HEK293 (cell line): Measurements from ENCODE around the gene CHERP.

Source experiments
- CTCF ChIA-PET: fragments of 350-600 bp; formaldehyde crosslinking; extraction: SDS; loops from one replicate; lab custom pipeline; 2021; ENCODE audit warnings: antibody characterized with exemption; lab: Yijun Ruan, JAX
- POLR2A ChIA-PET: fragments of 300-600 bp; formaldehyde crosslinking; extraction: SDS; loops from one replicate; lab custom pipeline; 2020; ENCODE audit warnings: antibody characterized with exemption, inconsistent platforms; lab: Yijun Ruan, JAX
- H3K27ac ChIP-seq: fragments of 200-500 bp; sonication (Bioruptor generic); 2 replicates; pipeline ENCODE4 v1.5.1; 2014; ENCODE audit warnings: low read depth, low read length, control low read depth, inconsistent platforms; ENCODE audit errors: extremely low read depth
- H3K36me3 ChIP-seq, 2 experiments: fragments of 200-500 bp in 1 of 2; sonication (Bioruptor generic) in 1 of 2; 1 replicate in 1 of 2; 2 replicates in 1 of 2; pipeline ENCODE4 v1.5.1; 2014 to 2017; ENCODE audit warnings: inconsistent platforms in 2 of 2, low read length in 2 of 2; ENCODE audit not compliant: control insufficient read depth in 2 of 2, insufficient read depth in 1 of 2
- H3K4me1 ChIP-seq: fragments of 200-500 bp; sonication (Bioruptor generic); 2 replicates; pipeline ENCODE4 v1.5.1; 2014; ENCODE audit warnings: mild to moderate bottlenecking, low read length, inconsistent platforms; ENCODE audit not compliant: control insufficient read depth, insufficient read depth
- H3K4me3 ChIP-seq: 2 replicates; pipeline ENCODE4 v1.5.1; 2011; ENCODE audit warnings: low read depth, mild to moderate bottlenecking, control low read depth, low read length, moderate library complexity
- H3K9me3 ChIP-seq: fragments of 200-500 bp; sonication (Bioruptor generic); 2 replicates; pipeline ENCODE4 v1.5.1; 2014; ENCODE audit warnings: low read depth, low read length, inconsistent platforms; ENCODE audit not compliant: control insufficient read depth, insufficient read depth
- HOXD13 ChIP-seq: sonication (generic); formaldehyde crosslinking; IDR thresholded peaks from 2 replicates; pipeline ENCODE4 v1.8.0; 2022; ENCODE audit warnings: missing genetic modification reagents, borderline replicate concordance
- KLF9 ChIP-seq: fragments of 450-650 bp; formaldehyde crosslinking; IDR thresholded peaks from 2 replicates; pipeline ENCODE4 v1.5.1; 2016; ENCODE audit warnings: missing biosample characterization, missing genetic modification characterization, low read depth
- PRDM6 ChIP-seq: fragments of 450-650 bp; formaldehyde crosslinking; IDR thresholded peaks from 2 replicates; pipeline ENCODE4 v1.5.1; 2017; ENCODE audit warnings: missing biosample characterization, missing genetic modification characterization
- SCRT2 ChIP-seq: fragments of 450-650 bp; formaldehyde crosslinking; IDR thresholded peaks from 2 replicates; pipeline ENCODE4 v1.5.1; 2016; ENCODE audit warnings: missing biosample characterization, missing genetic modification characterization
- SP2 ChIP-seq: fragments of 450-650 bp; formaldehyde crosslinking; IDR thresholded peaks from 2 replicates; pipeline ENCODE4 v1.5.1; 2016; ENCODE audit warnings: missing biosample characterization, missing genetic modification characterization
- ZBTB20 ChIP-seq: fragments of 450-650 bp; formaldehyde crosslinking; IDR thresholded peaks from 2 replicates; pipeline ENCODE4 v1.5.1; 2016; ENCODE audit warnings: missing biosample characterization, missing genetic modification characterization
- ZBTB6 ChIP-seq: fragments of 450-650 bp; formaldehyde crosslinking; IDR thresholded peaks from 2 replicates; pipeline ENCODE4 v1.5.1; 2017; ENCODE audit warnings: missing biosample characterization, missing genetic modification characterization
- ZNF112 ChIP-seq: fragments of 450-650 bp; formaldehyde crosslinking; IDR thresholded peaks from 2 replicates; pipeline ENCODE4 v1.5.0; 2017; ENCODE audit warnings: missing biosample characterization, missing genetic modification characterization
- ZNF184 ChIP-seq: fragments of 450-650 bp; IDR thresholded peaks from 2 replicates; pipeline ENCODE4 v1.5.1; 2018; ENCODE audit warnings: missing biosample characterization, mild to moderate bottlenecking, missing genetic modification characterization
- ZNF202 ChIP-seq: fragments of 450-650 bp; formaldehyde crosslinking; IDR thresholded peaks from 2 replicates; pipeline ENCODE4 v1.5.1; 2016; ENCODE audit warnings: missing biosample characterization, missing genetic modification characterization, borderline replicate concordance
- ZNF266 ChIP-seq: fragments of 450-650 bp; formaldehyde crosslinking; IDR thresholded peaks from 2 replicates; pipeline ENCODE4 v1.5.1; 2016; ENCODE audit warnings: missing biosample characterization, missing genetic modification characterization, low read depth
- ZNF274 ChIP-seq, 2 experiments: fragments of 200-500 bp in 1 of 2; fragments of 450-650 bp in 1 of 2; sonication (Bioruptor generic) in 1 of 2; formaldehyde crosslinking in 1 of 2; IDR thresholded peaks; 2 replicates each; pipeline versions ENCODE4 v1.5.1 to v1.6.1; 2014 to 2016; ENCODE audit warnings: borderline replicate concordance in 1 of 2, inconsistent platforms in 1 of 2, low read length in 1 of 2, missing biosample characterization in 1 of 2, missing genetic modification characterization in 1 of 2
- ZNF426 ChIP-seq: fragments of 450-650 bp; formaldehyde crosslinking; IDR thresholded peaks from 2 replicates; pipeline ENCODE4 v1.5.1; 2017; ENCODE audit warnings: missing biosample characterization, missing genetic modification characterization, mild to moderate bottlenecking, inconsistent platforms, moderate library complexity
- ZNF521 ChIP-seq: fragments of 450-650 bp; formaldehyde crosslinking; IDR thresholded peaks from 2 replicates; pipeline ENCODE4 v1.5.1; 2017; ENCODE audit warnings: missing biosample characterization, mild to moderate bottlenecking, missing genetic modification characterization
- ZNF621 ChIP-seq: fragments of 450-650 bp; formaldehyde crosslinking; IDR thresholded peaks from 2 replicates; pipeline ENCODE4 v1.5.1; 2017; ENCODE audit warnings: missing biosample characterization, missing genetic modification characterization
- ZNF658 ChIP-seq: fragments of 450-650 bp; formaldehyde crosslinking; IDR thresholded peaks from 2 replicates; pipeline ENCODE4; 2016; ENCODE audit warnings: missing biosample characterization, missing genetic modification characterization
- TF ChIP-seq, protein P1 (sequence below): fragments of 450-650 bp; formaldehyde crosslinking; conservative IDR thresholded peaks from 2 replicates; pipeline ENCODE4 v1.5.1; 2016; ENCODE audit warnings: low read depth, missing biosample characterization, missing genetic modification characterization
- TF ChIP-seq, protein P2 (sequence below): fragments of 450-650 bp; formaldehyde crosslinking; IDR thresholded peaks from 2 replicates; pipeline ENCODE4 v1.5.1; 2016; ENCODE audit warnings: missing biosample characterization, missing genetic modification characterization
- TF ChIP-seq, protein P3 (sequence below): fragments of 450-650 bp; IDR thresholded peaks from 2 replicates; pipeline ENCODE4 v1.5.1; 2018; ENCODE audit warnings: missing biosample characterization, missing genetic modification characterization

Gene CHERP

GRCh38 chr19:16497837-16498236, 44.4 kb downstream of the CHERP start:
- H3K27ac ChIP-seq: no peak overlapping the region
- no peaks in the 10 kb centered on the region for H3K4me1 ChIP-seq
- no peak overlapping the region for H3K4me3 ChIP-seq
- TF ChIP-seq ZNF658 (no peak), ZNF112 (tag by site-specific recombination) (no peak), ZNF202 (tag by site-specific recombination) (no peak), ZNF621 (tag by site-specific recombination) (no peak), ZNF521 (tag by site-specific recombination) (no peak), KLF9 (tag by site-specific recombination) (no peak), ZNF274 (IDR thresholded peaks at IDR 0.05; ENCODE audit: low read length) (no peak), ZNF274 (tag by site-specific recombination; IDR thresholded peaks at IDR 0.05; ENCODE audit: borderline replicate concordance) (no peak), ZNF266 (tag by site-specific recombination) (no peak), ZNF184 (tag by site-specific recombination) (no peak), SP2 (tag by site-specific recombination) (no peak), ZBTB20 (no peak), HOXD13 (no peak), PRDM6 (tag by site-specific recombination) (no peak), ZBTB6 (no peak), SCRT2 (tag by site-specific recombination) (no peak), ZNF426 (tag by site-specific recombination) (no peak)
- TF ChIP-seq, protein P1, sequence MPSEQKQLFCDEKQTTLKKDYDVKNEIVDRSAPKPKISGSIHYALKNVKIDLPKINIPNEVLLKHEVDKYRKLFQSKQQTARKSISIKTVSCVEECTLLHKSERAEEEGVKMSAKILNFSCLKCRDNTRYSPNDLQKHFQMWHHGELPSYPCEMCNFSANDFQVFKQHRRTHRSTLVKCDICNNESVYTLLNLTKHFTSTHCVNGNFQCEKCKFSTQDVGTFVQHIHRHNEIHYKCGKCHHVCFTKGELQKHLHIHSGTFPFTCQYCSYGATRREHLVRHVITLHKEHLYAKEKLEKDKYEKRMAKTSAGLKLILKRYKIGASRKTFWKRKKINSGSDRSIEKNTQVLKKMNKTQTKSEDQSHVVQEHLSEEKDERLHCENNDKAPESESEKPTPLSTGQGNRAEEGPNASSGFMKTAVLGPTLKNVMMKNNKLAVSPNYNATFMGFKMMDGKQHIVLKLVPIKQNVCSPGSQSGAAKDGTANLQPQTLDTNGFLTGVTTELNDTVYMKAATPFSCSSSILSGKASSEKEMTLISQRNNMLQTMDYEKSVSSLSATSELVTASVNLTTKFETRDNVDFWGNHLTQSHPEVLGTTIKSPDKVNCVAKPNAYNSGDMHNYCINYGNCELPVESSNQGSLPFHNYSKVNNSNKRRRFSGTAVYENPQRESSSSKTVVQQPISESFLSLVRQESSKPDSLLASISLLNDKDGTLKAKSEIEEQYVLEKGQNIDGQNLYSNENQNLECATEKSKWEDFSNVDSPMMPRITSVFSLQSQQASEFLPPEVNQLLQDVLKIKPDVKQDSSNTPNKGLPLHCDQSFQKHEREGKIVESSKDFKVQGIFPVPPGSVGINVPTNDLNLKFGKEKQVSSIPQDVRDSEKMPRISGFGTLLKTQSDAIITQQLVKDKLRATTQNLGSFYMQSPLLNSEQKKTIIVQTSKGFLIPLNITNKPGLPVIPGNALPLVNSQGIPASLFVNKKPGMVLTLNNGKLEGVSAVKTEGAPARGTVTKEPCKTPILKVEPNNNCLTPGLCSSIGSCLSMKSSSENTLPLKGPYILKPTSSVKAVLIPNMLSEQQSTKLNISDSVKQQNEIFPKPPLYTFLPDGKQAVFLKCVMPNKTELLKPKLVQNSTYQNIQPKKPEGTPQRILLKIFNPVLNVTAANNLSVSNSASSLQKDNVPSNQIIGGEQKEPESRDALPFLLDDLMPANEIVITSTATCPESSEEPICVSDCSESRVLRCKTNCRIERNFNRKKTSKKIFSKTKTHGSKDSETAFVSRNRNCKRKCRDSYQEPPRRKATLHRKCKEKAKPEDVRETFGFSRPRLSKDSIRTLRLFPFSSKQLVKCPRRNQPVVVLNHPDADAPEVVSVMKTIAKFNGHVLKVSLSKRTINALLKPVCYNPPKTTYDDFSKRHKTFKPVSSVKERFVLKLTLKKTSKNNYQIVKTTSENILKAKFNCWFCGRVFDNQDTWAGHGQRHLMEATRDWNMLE (tag by site-specific recombination): no peak
- TF ChIP-seq, protein P2, sequence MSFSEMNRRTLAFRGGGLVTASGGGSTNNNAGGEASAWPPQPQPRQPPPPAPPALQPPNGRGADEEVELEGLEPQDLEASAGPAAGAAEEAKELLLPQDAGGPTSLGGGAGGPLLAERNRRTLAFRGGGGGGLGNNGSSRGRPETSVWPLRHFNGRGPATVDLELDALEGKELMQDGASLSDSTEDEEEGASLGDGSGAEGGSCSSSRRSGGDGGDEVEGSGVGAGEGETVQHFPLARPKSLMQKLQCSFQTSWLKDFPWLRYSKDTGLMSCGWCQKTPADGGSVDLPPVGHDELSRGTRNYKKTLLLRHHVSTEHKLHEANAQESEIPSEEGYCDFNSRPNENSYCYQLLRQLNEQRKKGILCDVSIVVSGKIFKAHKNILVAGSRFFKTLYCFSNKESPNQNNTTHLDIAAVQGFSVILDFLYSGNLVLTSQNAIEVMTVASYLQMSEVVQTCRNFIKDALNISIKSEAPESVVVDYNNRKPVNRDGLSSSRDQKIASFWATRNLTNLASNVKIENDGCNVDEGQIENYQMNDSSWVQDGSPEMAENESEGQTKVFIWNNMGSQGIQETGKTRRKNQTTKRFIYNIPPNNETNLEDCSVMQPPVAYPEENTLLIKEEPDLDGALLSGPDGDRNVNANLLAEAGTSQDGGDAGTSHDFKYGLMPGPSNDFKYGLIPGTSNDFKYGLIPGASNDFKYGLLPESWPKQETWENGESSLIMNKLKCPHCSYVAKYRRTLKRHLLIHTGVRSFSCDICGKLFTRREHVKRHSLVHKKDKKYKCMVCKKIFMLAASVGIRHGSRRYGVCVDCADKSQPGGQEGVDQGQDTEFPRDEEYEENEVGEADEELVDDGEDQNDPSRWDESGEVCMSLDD (tag by site-specific recombination): no peak
- TF ChIP-seq, protein P3, sequence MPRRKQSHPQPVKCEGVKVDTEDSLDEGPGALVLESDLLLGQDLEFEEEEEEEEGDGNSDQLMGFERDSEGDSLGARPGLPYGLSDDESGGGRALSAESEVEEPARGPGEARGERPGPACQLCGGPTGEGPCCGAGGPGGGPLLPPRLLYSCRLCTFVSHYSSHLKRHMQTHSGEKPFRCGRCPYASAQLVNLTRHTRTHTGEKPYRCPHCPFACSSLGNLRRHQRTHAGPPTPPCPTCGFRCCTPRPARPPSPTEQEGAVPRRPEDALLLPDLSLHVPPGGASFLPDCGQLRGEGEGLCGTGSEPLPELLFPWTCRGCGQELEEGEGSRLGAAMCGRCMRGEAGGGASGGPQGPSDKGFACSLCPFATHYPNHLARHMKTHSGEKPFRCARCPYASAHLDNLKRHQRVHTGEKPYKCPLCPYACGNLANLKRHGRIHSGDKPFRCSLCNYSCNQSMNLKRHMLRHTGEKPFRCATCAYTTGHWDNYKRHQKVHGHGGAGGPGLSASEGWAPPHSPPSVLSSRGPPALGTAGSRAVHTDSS (tag by site-specific recombination): no peak
- ChIA-PET POLR2A (no interaction called here), CTCF (interaction anchor here (0.6 to 0.9 kb wide), 2 partner anchors 13 to 312 kb away, joined by 3 to 6 read pairs; no protein-coding TSS in a partner anchor)
- no peaks in the 10 kb centered on the region for H3K9me3 ChIP-seq
- peaks cover 10 to 16% of the 10 kb centered on the region in 2 experiments; a peak in 2 of 3 replicates for H3K36me3 ChIP-seq
